GM12892 (cell line): ENCODE measurements around the gene ZGRF1.
"Not testable (repeated sequence)": the region's sequence is repeated elsewhere in the genome, so short reads cannot be mapped to it uniquely, and the experiment has no call there.

Experiments
- DNase-seq: peaks from one replicate; pipeline ENCODE4 v3.0.0; 2011; ENCODE audit not compliant: insufficient read length
- FAIRE-seq: peaks from 2 replicates; lab custom pipeline; 2011; peaks lifted over from hg19 to GRCh38; lab: Jason Lieb, UNC
- POLR2A ChIP-seq: IDR thresholded peaks from 2 replicates; pipeline ENCODE4 v1.6.1; 2011; ENCODE audit warnings: low read depth, low read length, control low read depth
- POLR2AphosphoS5 ChIP-seq: IDR thresholded peaks from 2 replicates; pipeline ENCODE4 v1.6.1; 2011; ENCODE audit warnings: low read depth, low read length, control low read depth
- TAF1 ChIP-seq: IDR thresholded peaks from 2 replicates; pipeline ENCODE4 v1.6.1; 2011; ENCODE audit warnings: low read depth, mild to moderate bottlenecking, control low read depth, low read length, borderline replicate concordance

The ZGRF1 gene

DNA sequence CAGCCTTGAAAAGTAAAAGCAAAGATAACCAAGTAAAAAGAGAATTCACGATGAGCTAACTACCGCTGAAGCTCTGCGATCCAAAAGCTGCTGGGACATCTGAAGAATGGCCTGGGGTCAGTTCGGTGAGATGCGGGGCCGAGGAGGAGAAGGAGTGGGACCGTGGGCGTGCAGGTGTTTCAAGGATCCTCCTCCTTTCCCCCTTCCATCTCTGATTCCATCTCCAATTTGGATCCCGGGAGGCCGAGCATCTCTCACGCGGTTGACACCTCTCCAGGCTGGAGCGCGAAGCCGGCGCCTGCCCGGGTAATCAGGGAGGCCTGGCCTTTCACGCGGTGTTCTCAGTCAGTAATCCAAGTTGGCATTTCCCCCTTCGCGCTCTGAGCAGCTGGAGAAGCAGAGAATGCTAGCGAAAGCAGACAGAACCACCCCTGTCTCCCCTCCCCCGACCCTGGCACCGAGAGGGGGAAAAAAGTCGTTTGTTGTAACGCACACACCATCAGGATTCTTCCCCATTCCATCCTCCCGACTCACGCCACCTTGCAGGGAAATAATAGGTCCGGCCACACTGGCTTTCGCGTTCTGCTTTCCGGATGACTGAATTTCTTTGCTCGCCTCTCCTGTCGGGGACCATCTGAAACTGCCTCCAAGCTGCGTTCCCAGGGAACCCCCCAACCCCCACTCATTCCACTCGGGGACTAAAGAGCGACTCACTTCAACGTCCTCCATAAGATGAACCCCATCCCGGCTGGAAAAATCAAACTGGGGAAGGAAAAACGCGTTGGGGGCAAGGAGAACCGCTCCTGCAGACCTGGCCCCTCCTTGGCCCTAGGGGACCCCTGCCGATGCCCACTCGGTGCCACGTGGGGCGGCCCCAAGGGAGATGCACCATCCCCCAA lies 127.2 kb downstream of the ZGRF1 start:
- TF ChIP-seq POLR2A = no peak
- TF ChIP-seq POLR2AphosphoS5 = no peak
- TF ChIP-seq TAF1 = no peak

DNA sequence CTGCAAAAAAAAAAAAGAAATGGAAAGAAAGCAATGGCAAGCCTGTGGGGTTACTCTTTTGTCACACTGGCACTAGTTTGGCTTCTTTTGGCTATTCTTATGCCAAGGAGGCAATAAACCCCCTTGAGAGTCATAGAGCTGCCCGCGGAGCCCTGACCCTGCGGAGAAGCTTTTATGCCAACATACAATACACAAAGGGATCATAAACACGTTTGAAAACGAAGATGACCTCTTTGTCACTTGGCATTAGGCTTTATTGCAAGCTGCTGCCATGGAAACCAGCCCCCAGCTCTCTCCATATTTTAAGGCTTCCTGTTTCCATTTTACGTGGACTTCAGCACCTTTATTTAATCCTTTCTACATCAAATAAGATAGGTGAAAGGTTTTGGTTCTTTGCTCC lies 128.4 kb downstream of the ZGRF1 start:
- FAIRE-seq (no peak), DNase-seq (no peak)
- TF ChIP-seq POLR2A (no peak), TAF1 (no peak), POLR2AphosphoS5 (no peak)

More for the DNA sequence above, 127.2 kb downstream of the ZGRF1 start:
- DNase-seq (no peak), FAIRE-seq (peak; percentile 80)

DNA sequence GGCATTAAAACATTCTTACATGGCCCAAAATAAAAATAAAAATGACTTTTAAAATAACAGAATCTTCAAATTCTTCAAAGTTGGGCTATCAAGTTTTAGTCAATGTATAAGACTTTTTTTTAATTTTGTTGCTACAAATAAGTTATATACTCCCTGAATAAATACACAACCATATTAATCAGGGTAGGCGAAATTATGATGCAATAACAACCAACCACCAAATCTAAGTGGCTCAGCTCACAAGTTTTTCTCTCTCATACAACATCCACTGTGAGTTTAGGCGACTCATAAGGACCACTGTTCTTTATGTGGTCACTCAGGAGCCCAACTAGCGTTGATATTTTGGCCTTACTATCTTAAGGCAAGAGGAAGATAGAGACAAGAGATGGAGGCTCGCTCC lies 131.9 kb downstream of the ZGRF1 start:
- TF ChIP-seq POLR2A = no peak
- no peak for TF ChIP-seq TAF1
- TF ChIP-seq POLR2AphosphoS5 = no peak
- no peak for DNase-seq
- no peak for FAIRE-seq

DNA sequence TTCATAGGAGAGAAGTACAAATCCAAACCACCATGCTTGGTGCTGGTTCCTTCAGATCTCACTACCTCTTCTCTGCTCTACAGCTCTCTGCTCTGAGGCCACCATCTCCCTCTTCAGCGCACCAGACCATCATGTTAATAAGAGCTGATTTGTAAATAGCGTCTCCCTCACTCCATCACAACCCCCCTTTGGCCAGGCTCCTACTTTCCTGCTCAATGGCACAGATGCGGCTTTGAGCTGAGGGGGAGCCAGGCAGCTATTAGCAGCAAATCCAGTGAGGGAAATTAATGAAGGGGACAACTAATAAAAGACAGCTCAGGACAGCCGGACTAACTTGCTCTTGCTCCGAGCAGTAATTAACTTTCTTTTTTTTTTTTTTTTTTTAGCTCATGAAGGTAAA lies 133.8 kb downstream of the ZGRF1 start:
- no peak for FAIRE-seq
- TF ChIP-seq TAF1 (no peak), POLR2AphosphoS5 (no peak), POLR2A (no peak)
- no peak for DNase-seq

DNA sequence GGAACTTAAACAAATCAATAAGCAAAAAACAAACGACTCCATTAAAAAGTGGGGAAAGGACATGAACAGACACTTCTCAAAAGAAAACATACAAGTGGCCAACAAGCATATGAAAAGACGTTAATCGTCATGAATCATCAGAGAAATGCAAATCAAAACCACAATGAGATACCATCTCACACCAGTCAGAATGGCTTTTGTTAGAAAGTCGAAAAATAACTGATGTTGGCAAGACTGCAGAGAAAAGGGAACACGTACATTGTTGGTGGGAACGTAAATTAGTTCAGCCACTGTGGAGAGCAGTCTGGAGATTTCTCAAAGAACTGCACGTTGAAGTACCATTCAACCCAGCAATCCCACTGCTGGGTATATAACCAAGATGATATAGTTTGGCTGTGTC lies 144.4 kb downstream of the ZGRF1 start:
- FAIRE-seq = no peak
- DNase-seq = no peak
- no peak for TF ChIP-seq TAF1
- no peak for TF ChIP-seq POLR2A
- no peak for TF ChIP-seq POLR2AphosphoS5

DNA sequence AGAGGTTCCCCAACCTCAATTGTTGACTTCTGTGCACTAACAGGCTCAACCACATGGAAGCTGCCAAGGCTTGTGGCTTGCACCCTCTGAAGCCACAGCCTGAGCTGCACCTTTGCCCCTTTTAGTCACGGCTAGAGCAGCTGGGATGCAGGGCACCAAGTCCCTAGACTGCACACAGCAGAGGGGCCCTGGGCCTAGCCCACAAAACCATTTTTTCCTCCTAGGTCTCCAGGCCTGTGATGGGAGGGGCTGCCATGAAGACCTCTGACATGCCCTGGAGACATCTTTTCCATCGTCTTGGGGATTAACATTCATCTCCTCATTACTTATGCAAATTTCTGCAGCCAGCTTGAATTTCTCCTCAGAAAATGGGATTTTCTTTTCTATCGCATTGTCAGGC lies 145.9 kb downstream of the ZGRF1 start:
- FAIRE-seq = not testable (repeated sequence)

More for the DNA sequence above, 145.9 kb downstream of the ZGRF1 start:
- not testable (repeated sequence) for DNase-seq
